Measurements from ENCODE around the gene KMT5C. TPM values are rescaled to one million over a fixed set of nuclear protein-coding genes. Genes with fewer than 3 reads are reported as not detected.

The KMT5C gene
- total RNA-seq, 4 donors from 2014 or later = 16.5 to 25.4 (median 20.3) TPM

- no peak overlapping the region for H3K4me3 ChIP-seq (ENCODE audit: low read depth, poor library complexity, severe bottlenecking)
- intact Hi-C loops (cut with DNase I; ENCODE audit: low total_unique reads) = no loop called here
- no peak for TF ChIP-seq CTCF (IDR thresholded peaks at IDR 0.05)
- TF ChIP-seq POLR2A (IDR thresholded peaks at IDR 0.05) = no peak
- 87 to 95% methylated on average over 9 to 14 of the region's 18 CpGs for WGBS, 2 donors
- DNase-seq (ENCODE audit: low spot score in 2 of 2) = no peak
Observed at GRCh38 chr19:55311797-55312196, 27.9 kb upstream of the KMT5C start.

DNA sequence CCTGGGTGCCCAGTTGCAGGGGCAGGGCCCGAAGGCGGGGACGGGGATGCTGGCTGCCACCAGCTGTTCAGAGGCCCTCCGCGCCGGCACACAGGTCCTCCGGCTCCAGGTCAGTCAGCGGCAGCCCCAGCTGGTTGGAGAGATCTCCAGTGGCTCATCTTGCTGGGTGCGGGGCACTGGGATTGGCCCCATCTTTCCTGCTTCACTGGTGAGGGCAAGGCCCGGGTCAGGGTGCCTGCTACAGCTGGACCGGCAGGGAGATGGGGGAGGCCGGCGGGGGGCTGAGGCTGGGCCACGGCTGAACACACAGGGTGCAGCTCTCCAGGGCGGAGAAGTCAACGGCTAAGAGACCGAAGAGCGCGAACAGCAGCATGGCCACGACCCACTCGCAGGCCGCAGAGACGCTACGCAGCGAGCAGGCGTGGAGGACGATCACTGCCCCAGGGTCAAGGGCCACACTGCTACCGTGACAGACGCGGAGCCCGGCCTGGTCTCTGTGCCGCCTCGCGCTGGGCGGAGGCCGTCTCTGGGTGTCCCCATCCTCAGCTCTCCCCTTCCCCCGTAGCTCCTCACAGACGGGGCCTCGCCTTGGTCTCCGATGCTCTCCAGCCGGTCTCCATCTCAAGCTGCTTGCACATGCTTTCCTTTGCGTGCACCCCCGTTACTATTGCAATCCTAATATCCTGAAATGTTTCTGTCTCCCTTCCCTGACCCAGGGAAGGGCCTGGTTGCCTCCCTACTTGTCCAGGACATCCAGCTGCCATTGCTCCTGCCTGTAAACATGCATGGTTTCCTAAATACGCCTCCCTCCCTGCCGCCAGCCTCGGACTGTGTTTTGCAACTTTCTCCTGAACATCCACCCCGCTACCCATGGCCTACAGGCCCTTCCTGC, 26.8 kb upstream of the KMT5C start:
- no peak for DNase-seq (ENCODE audit: low spot score in 2 of 2)
- TF ChIP-seq POLR2A (IDR thresholded peaks at IDR 0.05) (no peak), CTCF (IDR thresholded peaks at IDR 0.05) (no peak)
- intact Hi-C loops (cut with DNase I; ENCODE audit: low total_unique reads) = no loop called here
- 88 to 91% methylated on average over 43 to 47 of the region's 47 CpGs for WGBS, 2 donors
- no peak overlapping the region for H3K4me3 ChIP-seq (ENCODE audit: low read depth, poor library complexity, severe bottlenecking)

DNA sequence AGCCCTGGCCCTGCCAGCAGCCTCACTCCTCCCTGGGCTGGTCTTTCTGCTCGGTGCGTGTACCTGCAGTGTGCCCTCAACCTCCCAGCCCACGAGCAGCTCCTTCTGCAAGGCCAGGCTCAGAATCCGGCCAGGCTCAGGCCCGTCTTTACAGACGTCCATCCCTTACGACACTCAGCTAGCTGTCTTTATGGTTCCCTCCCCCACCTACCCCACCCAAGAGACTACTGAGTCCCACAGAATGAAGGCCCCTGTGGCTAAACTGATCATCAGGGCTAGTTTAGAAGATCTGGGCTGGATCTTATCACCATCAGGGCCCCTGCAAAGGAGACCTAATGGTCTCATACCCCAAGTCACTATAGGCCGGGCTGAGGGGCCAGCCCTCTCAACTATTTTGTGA, 25.3 kb upstream of the KMT5C start:
- no peak overlapping the region for H3K4me3 ChIP-seq (ENCODE audit: low read depth, poor library complexity, severe bottlenecking)
- TF ChIP-seq CTCF (IDR thresholded peaks at IDR 0.05) (no peak), POLR2A (IDR thresholded peaks at IDR 0.05) (no peak)
- intact Hi-C loops (cut with DNase I; ENCODE audit: low total_unique reads) = no loop called here
- 76 to 87% methylated on average over 8 of the region's 8 CpGs for WGBS, 2 donors
- no peak for DNase-seq (ENCODE audit: low spot score in 2 of 2)

- no peak for DNase-seq (ENCODE audit: low spot score in 2 of 2)
- intact Hi-C loops (cut with DNase I; ENCODE audit: low total_unique reads) = no loop called here
- no peak for TF ChIP-seq POLR2A (IDR thresholded peaks at IDR 0.05)
- TF ChIP-seq CTCF (IDR thresholded peaks at IDR 0.05) = no peak
- H3K4me3 ChIP-seq (ENCODE audit: low read depth, poor library complexity, severe bottlenecking) = no peak overlapping the region
- WGBS, 2 donors = 55 to 73% methylated on average over 13 of the region's 13 CpGs
Observed at GRCh38 chr19:55315956-55316525, 23.6 kb upstream of the KMT5C start.

- 74 to 80% methylated on average over 8 of the region's 8 CpGs for WGBS, 2 donors
- intact Hi-C loops (cut with DNase I; ENCODE audit: low total_unique reads) = no loop called here
- TF ChIP-seq POLR2A (IDR thresholded peaks at IDR 0.05) (no peak), CTCF (IDR thresholded peaks at IDR 0.05) (no peak)
- DNase-seq (ENCODE audit: low spot score in 2 of 2) = no peak
- no peak overlapping the region for H3K4me3 ChIP-seq (ENCODE audit: low read depth, poor library complexity, severe bottlenecking)
Observed at GRCh38 chr19:55316646-55317045, 23.0 kb upstream of the KMT5C start.
